AG04449 (cell line): Measurements from ENCODE around the gene VWC2.

Experiments
- CTCF ChIA-PET: fragments of 350-600 bp; formaldehyde crosslinking; extraction: SDS; loops from one replicate; lab custom pipeline; 2021; ENCODE audit warnings: antibody characterized with exemption; lab: Yijun Ruan, JAX
- POLR2A ChIA-PET: fragments of 400-600, 350-600 bp; formaldehyde crosslinking; extraction: SDS; loops from one replicate; lab custom pipeline; 2020; ENCODE audit warnings: antibody characterized with exemption, inconsistent platforms; lab: Yijun Ruan, JAX
- DNase-seq: peaks from one replicate; pipeline ENCODE4 v3.0.0-alpha.2; 2010; ENCODE audit warnings: low read depth, low spot score
- H3K4me3 ChIP-seq: 2 replicates; pipeline ENCODE4 v1.5.1; 2011; ENCODE audit warnings: low read depth, mild to moderate bottlenecking, control low read depth, low read length
- CTCF ChIP-seq: IDR thresholded peaks from one replicate; pipeline ENCODE4 v1.5.1; 2011; ENCODE audit warnings: mild to moderate bottlenecking, moderate library complexity, low read length, control low read depth, inconsistent platforms; ENCODE audit not compliant: insufficient read depth; ENCODE audit errors: missing control alignments

The VWC2 gene

GRCh38 chr7:49926720-49927119, 153.3 kb downstream of the VWC2 start:
- no peak for DNase-seq
- CTCF ChIA-PET: no interaction called here
- no peak overlapping the region for H3K4me3 ChIP-seq
- TF ChIP-seq CTCF: no peak
- POLR2A ChIA-PET: no interaction called here

GRCh38 chr7:49927631-49928030, 154.2 kb downstream of the VWC2 start:
- ChIA-PET POLR2A (no interaction called here), CTCF (no interaction called here)
- no peak for TF ChIP-seq CTCF
- no peak overlapping the region for H3K4me3 ChIP-seq
- DNase-seq: no peak

GRCh38 chr7:49928787-49929186, 155.3 kb downstream of the VWC2 start:
- POLR2A ChIA-PET: no interaction called here

GRCh38 chr7:49931627-49932026, 158.2 kb downstream of the VWC2 start:
- ChIA-PET POLR2A (no interaction called here), CTCF (no interaction called here)
- no peak for TF ChIP-seq CTCF
- no peak for DNase-seq
- H3K4me3 ChIP-seq: no peak overlapping the region

More at GRCh38 chr7:49928787-49929186, 155.3 kb downstream of the VWC2 start:
- TF ChIP-seq CTCF: no peak
- DNase-seq: no peak
- H3K4me3 ChIP-seq: no peak overlapping the region
- CTCF ChIA-PET: no interaction called here

- no peak for DNase-seq
- ChIA-PET CTCF (no interaction called here), POLR2A (no interaction called here)
- no peak overlapping the region for H3K4me3 ChIP-seq
- no peak for TF ChIP-seq CTCF
Measured at GRCh38 chr7:49937608-49938007, 164.2 kb downstream of the VWC2 start.
